GM21515 (cell line): ENCODE results near the gene TTLL12.
A peak's percentile ranks its signal among the peaks of the same experiment; 100 is the strongest.

ENCODE experiments used
- ATAC-seq: cut with Tn5 transposase; IDR thresholded peaks from one replicate; pipeline ENCODE4 v1.9.1; 2021; ENCODE audit not compliant: unreplicated experiment

The TTLL12 gene

DNA sequence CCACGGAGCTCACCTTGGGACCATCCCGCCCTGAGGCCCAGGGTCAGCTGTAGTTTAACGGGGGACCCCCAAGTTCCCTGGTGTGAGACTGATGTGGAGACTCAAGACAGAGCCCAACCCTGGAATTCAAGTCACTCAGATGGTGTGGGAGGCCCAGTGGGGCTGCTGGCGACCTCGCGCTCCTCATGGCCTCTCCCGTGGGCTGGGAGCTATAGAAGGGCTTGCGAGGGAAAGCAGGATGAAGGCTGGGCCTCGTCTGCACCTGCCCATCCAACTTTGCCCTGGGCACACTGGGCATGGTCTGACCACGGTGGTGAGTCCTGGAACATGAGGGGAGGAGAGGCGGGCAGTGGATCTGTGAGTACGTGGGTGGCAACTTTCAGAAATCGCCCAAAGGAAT, 13.6 kb upstream of the TTLL12 start:
- ATAC-seq: no peak

DNA sequence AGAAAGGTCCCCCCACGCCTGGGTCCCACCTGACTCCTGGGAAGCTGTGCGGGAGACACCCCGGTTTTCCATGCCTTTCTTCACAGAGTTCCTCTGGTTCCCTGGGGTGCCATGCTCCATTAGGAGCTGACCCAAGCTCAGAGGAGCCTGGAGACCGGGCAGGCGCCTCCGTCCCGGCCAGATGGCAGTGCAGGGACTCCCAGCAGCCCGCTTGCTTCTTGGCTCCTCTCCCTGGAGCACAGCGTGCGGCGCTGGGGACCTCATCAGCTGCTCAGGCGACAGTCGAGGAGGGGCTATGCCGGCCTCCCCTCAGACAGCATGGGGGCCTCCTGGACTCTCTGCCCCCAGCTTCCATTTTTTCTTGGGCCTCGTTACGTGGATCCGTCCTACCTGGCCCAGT, 13.1 kb upstream of the TTLL12 start:
- no peak for ATAC-seq

DNA sequence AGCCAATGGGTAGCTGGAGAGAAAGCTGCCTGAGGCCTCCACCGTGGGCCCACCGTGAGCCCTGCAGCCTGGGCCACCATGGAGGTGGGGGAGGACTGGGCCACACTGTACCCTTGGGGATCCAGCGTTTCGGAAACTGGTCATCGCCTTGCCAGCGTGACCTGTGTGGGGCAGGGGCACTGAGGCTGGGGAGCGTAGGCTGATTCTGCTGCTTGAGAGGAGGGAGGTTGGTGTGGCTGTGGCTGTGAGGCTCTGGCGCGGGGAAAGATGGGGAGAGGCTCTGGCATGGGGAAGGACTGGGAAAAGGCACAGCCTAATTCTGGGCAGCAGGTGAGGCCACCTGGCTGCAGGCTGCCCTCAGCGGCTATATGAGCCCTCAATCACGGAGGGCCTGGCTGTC, 12.6 kb upstream of the TTLL12 start:
- no peak for ATAC-seq

DNA sequence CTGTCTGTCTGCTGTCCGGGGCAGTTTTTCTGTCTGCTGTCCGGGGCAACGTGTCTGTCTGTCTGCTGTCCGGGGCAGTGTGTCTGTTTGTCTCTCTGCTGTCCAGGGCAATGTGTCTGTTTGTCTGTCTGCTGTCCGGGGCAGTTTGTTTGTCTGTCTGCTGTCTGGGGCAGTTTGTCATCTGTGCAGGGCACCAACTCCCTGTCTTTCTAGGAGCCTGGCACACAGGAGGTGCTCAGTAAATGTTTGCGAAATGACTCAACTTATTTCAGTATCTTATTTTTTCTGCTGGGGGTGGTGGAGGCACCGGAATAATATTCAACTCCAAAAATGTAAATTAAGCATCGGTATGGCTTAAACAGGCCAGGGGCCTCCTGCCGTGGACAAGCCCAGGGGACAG, 12.0 kb upstream of the TTLL12 start:
- ATAC-seq: no peak

DNA sequence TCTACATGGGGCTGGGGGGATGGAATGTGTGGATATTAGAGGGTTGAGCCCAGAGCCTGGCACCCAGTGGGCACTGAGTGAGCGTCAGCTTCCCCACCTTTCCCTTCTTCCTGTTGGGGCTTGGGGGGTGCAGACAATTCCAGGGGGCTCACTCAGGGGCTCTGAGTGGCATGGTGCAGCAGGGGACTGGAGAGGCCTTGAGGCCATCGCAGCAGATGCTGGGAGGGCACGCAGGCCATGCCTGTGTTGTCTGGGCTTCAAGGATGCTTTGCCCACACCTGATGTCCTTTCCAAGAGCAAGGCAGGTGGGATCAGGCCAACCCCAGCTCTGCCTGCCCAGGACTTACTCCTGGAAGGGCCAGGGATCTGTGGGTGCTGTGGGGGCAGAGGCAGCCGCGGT, 11.2 kb upstream of the TTLL12 start:
- no peak for ATAC-seq

DNA sequence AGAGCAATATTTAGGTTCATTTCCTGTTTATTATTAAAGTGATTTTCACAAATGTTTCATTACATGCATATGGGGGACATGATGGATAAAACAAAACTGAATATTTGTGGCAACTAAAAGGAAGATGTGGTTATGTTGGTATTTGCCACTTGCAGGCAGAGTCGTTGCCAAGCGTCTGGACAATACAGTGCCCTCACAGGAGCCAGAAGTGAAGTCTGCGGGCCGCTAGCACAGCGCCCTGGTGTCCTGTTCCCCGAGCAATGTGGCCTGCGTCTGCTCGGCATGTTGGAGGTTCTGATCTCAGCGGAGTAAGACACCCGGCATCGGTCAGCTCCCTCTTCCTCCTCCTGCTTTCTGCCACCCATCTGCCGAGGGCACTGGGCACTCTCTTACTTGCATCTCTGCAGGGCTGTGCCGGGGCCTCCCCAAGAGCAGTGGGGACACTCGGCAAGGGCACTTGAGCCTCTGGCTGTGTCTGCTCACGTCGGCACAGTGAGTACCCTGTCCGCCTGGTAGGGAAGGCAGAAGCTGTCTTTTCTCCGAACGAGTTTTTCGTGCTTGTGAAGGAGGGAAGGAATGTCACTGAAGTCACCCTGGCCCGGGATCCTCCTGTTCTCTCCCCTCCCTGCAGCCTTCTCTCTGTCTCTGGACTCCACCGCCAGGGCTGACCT, 10.5 kb upstream of the TTLL12 start:
- no peak for ATAC-seq

DNA sequence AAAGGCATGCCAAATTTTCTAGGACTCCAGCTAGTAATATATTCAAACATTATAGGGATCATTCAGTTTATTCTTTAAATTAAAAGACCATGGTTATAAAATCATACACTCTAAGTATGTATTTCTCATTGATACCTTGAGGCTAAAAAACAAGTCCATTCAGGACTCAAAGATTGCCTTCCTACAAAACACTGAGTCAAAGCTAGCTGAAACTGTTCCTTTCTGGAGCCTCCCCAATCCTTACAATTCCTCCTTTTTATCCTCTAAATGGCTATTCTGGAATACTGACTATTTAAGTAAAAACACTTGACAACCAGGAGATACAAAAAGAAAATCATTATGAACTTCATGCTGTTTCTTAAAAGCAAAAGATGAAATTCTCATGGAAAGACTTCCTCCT, 4.9 kb upstream of the TTLL12 start:
- ATAC-seq: no peak

DNA sequence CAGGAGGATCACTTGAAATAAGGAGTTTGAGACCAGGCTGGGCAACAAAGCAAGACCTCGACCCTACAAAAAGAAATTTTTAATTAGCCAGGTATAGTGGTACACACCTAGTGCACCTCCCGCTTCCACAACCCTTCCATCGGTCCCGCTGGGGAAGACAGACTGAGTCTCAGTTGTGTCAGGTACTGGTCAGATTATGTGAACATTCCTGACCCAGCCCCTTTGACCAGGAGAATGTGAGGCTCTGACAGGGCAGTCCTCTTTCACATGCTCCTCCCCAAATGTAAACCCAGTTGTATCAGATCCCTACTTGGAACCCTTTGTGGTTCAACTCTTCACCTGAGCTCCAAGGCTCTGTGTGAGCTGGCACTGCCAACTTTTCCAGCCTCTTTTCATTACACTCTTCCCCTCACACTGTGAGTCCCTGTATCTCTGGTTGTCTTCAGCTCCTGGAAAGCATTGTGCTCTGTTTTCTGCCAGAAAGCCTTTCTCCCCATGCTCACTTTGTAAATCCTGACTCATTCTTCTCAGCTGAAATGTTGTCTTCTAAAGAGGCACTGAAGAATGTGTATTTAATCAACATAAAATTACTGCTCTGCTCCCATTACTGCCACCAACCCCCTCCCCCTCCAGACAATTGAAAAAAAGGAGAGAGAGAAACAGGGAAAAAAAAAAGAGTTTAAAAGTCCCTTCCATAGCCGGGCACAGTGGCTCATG, 2.1 kb upstream of the TTLL12 start:
- no peak for ATAC-seq

DNA sequence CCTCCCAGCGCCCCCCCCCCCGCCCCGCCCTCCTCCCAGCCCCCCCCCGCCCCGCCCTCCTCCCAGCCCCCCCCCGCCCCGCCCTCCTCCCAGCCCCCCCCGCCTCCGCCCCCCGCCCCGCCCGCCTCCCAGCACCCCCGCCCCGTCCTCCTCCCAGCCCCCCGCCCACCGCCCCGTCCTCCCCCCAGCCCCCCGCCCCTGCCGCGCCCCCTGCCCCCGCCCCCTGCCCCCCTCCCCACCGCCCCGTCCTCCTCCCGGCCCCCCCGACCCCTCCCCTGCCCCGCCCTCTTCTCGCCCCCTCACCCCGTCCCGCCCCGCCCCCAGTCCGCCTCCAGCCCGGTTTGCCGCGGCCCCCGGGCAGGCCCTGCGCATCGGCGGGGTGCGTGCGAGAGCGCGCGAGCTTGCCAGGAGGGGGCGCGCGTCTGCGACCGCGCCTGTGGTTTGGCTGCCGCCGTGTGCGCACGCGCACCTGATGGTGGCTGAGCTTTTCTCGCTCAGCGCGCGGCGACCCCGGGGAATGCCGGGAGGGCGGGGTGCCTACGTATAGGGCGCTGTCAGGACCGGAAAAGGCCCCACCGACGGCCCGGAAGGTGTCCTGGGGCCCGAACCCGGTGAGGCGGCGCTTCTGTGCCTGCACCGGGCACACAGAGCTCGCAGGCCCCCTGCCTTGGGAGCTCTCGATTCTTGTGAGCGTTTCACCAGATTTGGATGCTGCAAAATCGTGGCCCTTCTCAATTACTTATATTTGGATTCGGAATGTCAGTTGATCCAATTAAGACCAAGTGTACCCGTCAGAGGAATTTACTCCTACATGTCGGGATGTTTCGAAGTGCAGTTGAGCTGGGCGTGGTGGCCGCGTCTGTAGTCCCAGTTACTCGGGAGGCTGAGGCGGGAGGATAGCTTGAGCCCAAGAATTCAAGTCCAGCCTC, 501 bp upstream of the TTLL12 start:
- peak; percentile 75 for ATAC-seq

DNA sequence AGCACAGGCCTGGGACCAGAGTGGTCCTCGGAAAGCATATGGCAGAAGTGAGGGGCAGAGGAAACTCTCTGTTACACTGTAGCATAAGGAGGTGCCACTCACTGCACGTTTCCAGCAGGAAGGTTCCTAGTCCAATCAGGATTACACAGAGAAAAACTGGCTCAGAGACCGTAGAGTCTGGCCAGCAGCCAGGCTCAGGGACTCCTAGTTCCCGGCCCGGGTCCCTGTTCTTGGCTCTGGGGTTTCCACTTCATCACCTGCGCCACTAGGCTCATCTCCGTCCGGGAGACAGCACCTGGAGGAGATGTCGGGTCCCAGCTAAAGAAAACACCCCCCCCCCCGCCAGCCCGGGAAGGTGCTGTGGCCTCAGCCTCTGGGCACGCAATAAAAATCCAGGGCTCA, 1.1 kb downstream of the TTLL12 start:
- no peak for ATAC-seq

DNA sequence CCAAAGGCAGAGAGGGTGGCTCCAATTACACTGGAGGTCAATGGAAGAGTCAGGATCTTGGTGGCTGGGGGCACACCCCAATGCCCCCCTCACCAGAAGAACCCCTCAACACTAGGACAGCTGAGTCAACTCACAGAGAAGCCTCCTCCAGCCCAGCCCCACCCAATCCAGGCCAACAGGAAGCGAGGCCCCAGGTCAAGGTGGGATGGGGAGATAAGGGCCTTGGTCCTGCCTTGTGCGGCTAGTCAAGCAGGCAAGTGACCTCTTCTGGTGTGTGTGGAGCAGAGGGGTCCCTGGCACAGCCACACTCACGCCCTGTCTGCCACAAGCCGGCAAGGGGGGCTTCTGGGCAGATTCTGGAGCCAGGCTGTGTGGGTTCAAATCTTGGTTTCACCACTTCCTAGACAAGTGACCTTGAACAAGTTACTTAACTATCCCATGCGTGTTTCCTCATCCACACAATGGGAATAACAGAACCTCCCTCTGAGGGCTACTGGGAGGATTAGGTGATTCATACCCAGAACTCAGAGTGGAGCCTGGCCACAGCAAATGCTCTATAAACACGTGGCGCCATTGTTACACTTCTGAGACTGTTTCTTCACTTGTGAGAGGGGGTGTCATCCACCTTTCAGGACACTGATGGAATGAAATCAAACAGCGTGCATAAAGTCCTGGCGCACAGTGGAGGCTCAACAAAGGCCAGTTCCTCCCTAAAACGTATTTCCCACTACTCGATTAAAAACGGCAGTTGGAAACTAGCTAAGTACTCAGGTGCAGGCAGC, 3.2 kb downstream of the TTLL12 start:
- no peak for ATAC-seq

DNA sequence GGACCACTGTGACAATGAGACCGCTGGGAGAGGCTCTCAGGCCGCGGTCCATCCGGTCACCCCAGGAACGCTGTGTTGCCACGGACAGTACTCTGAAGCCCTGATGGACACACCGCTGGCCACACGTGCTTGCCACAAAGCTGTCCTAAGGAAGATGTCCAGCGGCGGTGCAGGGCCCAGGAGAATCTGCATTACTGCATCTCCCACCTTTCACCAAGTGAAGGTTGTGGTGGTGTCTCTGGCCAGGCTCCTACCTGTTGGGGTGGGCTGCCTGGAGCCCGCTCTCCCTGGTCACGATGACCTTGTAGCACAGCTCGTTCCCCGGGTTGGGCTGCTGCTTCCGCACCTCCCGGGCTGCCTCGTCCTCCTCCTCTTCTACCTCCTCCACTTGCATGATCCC, 4.2 kb downstream of the TTLL12 start:
- ATAC-seq: no peak

DNA sequence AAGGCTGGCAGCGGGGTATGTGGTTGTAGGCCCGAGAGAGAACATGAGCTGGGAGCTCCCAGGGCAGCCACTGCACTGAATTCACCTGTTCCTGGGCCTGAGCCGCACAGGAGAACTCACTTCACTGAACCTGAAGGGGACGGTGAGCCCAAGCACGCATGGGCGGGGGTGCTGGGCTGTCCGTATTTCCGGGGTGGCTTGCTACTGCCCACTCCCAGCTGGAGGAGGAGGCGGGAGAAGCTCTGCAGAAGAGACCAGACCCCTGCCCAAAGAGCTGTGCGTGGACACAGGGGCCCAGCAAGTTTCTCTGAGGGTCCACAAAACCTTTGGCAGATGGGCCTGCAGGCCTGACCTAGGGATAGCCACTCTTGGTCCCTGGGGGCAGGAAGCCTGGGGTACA, 4.8 kb downstream of the TTLL12 start:
- ATAC-seq: no peak

DNA sequence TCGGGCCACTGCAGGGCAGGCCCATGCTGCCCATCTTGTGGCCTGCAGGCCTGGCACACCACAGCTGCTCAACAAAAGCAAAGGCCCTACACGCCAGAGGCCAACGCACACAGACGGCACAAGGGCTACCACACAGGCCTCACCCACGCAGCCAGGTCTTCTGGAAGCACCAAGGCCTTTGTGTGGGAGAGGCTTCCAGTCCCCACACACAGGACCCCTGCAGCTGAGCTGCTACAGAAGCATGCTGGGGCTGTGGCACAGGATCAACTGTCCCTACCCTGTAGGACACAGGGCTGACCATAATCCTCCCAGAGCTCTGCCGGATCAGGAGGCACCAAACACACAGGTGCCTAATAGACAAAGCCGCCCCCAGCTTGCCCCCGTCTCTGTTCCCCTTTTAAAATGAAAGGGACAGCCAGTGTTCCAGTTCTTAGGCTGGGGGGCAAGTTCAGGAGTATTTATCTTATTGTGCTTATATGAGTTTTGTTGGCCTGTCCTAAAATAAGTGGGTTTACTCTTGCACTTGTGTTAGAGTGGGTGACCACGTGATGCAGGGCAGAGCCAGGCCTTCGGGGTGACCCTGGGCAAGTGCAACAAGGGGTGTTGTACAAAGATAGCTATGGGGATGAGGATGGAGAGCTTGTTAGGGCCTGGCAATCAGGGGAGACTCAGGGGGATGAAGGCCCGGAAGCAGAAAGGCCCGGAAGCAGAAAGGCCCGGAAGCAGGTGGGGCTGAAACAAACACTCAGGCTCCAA, 5.4 kb downstream of the TTLL12 start:
- no peak for ATAC-seq

DNA sequence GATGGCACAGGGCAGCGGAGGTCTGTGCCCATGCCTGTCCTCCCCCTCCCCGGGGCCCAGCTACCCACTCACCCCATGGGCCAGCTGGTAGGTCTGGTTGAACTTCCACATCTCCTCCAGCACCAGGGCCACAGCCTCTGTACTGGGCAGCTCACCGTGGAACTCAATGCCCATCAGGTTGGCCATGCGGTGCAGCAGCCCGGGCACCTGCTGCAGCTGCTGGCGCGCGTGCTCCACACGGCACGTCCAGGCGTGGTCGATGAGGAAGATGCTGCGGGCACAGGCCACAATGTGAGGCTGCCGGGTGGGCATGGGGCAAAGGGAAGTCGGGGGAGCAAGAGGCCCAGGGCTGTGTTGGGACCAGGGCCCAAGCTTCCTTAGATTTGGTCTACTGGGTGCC, 6.3 kb downstream of the TTLL12 start:
- ATAC-seq: no peak

DNA sequence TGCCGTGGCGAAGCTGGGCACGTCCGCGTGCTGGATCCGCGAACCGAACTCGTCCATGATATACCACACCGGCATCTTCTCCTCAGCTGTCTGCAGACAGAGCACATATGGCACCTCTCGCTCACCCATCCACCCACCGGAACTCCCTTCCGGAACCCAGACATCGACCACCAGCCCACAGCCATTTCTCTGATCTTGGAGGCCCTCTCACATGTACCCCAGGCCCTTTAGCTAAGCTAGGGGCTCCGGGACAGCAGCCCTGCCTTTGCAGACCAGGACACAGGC, 7.1 kb downstream of the TTLL12 start:
- ATAC-seq: no peak

DNA sequence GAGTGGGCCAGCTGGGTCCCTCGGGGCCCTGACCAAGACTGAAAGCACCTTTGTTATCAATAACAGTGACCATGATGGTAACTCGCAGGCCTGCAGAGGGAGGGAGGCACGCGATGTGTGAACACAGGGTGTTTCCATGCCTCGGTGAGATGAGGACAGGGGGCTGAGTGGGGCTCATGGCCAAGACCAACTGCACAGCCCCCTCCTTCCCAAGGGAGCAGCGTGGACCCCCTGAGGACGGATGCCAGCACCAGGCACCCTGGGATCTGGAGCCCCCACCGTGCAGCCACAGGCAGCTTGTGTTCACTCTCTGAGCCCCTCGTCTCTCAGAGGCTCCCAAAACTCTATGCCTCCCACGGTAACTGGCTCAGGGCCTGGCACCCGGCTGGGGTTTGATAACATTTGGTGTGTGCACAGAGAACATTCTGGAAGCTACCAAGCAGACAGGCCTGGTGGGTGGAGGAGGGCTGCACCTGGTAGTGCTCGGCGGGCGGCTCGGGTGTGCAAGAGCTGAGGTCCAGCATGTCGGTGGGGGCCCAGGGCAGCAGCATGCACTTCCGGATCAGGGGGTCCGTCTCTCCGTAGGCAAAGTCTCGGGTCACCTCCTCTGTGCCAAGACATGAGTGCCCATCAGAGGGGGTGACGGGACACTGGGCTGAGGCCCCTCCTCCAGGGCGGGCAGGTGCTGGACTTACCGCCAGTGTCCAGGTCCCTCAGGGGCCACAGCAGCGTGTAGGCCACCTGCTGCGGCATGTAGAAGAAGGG, 7.6 kb downstream of the TTLL12 start:
- ATAC-seq: no peak

DNA sequence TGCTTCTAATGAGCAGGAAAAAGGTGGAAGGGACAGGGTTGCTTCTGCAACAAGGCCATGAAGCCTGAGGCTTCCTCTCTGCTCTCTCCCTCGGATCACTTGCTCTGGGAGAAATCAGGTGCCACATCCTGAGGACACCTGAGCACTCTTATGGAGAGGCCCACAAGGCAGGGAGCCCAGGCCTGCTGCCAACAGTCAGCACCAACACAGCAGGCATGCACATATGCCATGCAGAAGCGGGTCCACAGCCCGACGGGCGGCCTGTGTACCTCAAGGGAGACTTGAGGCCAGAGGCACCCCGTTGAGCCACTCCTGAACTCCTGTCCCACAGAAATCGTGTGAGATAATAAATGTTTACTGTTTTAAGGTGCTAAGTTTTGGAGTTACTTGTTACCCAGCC, 9.5 kb downstream of the TTLL12 start:
- no peak for ATAC-seq

DNA sequence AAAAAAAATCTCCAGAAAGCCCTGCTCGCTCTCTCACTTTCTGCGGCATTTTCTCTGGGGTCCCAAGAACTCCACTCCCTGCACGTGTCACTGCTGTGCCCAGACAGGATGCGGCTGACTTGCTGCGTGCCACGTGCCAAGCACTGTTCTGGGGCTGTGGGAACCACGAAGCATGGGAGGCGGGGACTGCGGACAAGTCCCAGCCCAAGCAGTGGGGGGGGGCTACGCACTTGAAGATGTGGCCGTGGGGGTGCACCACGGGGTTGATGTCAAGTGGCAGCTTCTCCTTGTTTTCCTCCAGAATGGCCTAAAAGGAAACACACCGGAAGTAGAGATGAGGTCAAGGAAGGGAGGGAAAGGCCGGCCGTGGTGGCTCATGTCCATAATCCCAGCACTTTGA, 10.8 kb downstream of the TTLL12 start:
- no peak for ATAC-seq

DNA sequence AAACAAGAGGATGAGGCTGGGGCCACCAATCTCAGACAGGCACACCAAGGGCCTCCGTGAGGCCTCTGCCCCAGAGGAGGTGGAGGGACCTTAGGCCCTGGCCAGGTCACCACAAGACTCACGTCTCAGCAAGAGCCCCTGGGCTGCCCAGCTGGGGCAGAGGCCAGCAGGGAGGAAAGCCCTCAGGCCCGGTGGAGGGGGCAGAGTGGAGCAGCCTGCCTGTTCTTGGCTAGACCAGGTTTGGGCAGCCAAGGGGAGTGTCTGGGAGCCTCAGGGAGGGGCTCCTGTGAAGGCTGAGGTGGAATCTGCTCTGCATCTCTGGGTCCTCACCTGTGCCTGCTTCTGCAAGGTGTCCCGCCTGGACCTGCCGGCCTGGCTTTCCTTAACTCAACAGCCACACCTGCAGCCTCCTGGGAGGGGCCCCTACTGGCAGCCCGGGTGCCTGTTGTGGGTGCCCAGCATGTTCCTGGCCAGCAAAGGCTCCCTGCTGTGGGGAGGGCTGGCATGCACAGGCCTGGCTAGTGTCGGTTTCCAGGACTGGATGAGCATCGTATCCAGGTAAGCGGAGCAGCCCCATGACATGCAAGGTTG, 11.9 kb downstream of the TTLL12 start:
- no peak for ATAC-seq
